ENCODE data around the gene ACVR1B.

The ACVR1B gene

GRCh38 chr12:51917746-51918453, 33.6 kb upstream of the ACVR1B start:
- DNase-seq, result no peak

- no peak for DNase-seq
These were observed 31.5 kb upstream of the ACVR1B start for GRCh38 chr12:51920046-51920445.

- DNase-seq, result no peak
These were observed 30.3 kb upstream of the ACVR1B start for GRCh38 chr12:51921017-51921725.

GRCh38 chr12:51922146-51922545, 29.4 kb upstream of the ACVR1B start:
- no peak for DNase-seq

GRCh38 chr12:51922762-51923505, 28.6 kb upstream of the ACVR1B start:
- peak; percentile 38 for DNase-seq

GRCh38 chr12:51923506-51924365, 27.8 kb upstream of the ACVR1B start:
- no peak for DNase-seq

- no peak for DNase-seq
These were observed 26.8 kb upstream of the ACVR1B start for GRCh38 chr12:51924551-51925319.

- no peak for DNase-seq
These were observed 26.0 kb upstream of the ACVR1B start for GRCh38 chr12:51925346-51926063.

GRCh38 chr12:51926064-51926632, 25.4 kb upstream of the ACVR1B start:
- no peak for DNase-seq

GRCh38 chr12:51926718-51927117, 24.8 kb upstream of the ACVR1B start:
- no peak for DNase-seq

- DNase-seq, result no peak
These were observed 19.1 kb upstream of the ACVR1B start for GRCh38 chr12:51932218-51933076.

- no peak for DNase-seq
These were observed 17.4 kb upstream of the ACVR1B start for GRCh38 chr12:51934080-51934479.

- no peak for DNase-seq
These were observed 13.6 kb upstream of the ACVR1B start for GRCh38 chr12:51937926-51938325.

GRCh38 chr12:51938726-51939125, 12.8 kb upstream of the ACVR1B start:
- no peak for DNase-seq

- DNase-seq, result no peak
These were observed 10.4 kb upstream of the ACVR1B start for GRCh38 chr12:51941011-51941581.

GRCh38 chr12:51941604-51942003, 9.9 kb upstream of the ACVR1B start:
- no peak for DNase-seq

- no peak for DNase-seq
These were observed 9.4 kb upstream of the ACVR1B start for GRCh38 chr12:51942056-51942455.

- no peak for DNase-seq
These were observed 8.9 kb upstream of the ACVR1B start for GRCh38 chr12:51942501-51943000.

- DNase-seq, result no peak
These were observed 8.2 kb upstream of the ACVR1B start for GRCh38 chr12:51943346-51943745.

Measured in NCI-H2029 (cell line).